Astrocyte (in vitro differentiated cells and primary cell): Measurements from ENCODE around the gene INKA2.

Experiments
- CTCF ChIP-seq: IDR thresholded peaks from 2 replicates; pipeline ENCODE4 v1.5.1; 2011; ENCODE audit warnings: low read depth, mild to moderate bottlenecking, inconsistent platforms, low read length, moderate library complexity; ENCODE audit not compliant: insufficient read depth
- EZH2 ChIP-seq: IDR thresholded peaks from 2 replicates; pipeline ENCODE4 v1.6.1; 2012; ENCODE audit warnings: mild to moderate bottlenecking, low read length, inconsistent platforms; ENCODE audit not compliant: insufficient read depth

- TF ChIP-seq CTCF (no peak), EZH2 (no peak)
These were observed 10.4 kb upstream of the INKA2 start for GRCh38 chr1:111749628-111750027.
